Naive B cell (primary cell): ENCODE measurements around the gene LLGL1. TPM values are rescaled to one million over a fixed set of nuclear protein-coding genes. Genes with fewer than 3 reads are reported as not detected.

Source experiments
- ATAC-seq, 2 donors: fragments of 150-1000 bp; cut with Tn5 transposase; 2 replicates each; pipeline ENCODE4 v1.10.0; 2021; ENCODE audit warnings: low read depth in 2 of 2, mild to moderate bottlenecking in 2 of 2, moderate library complexity in 2 of 2
- DNase-seq: peaks from one replicate; pipeline ENCODE4 v3.0.0; 2022
- H3K27ac Mint-ChIP-seq, 6 donors: one replicate each; pipeline ENCODE4 v1.8.0; 2020 to 2022; ENCODE audit warnings: mild to moderate bottlenecking in 6 of 6, mixed read lengths in 6 of 6, moderate library complexity in 5 of 6, inconsistent platforms in 2 of 6
- H3K27me3 Mint-ChIP-seq, 3 donors: one replicate each; pipeline ENCODE4 v1.8.0; 2021 to 2022; ENCODE audit warnings: mixed read lengths in 3 of 3, mild to moderate bottlenecking in 1 of 3
- H3K36me3 Mint-ChIP-seq, 2 donors: one replicate each; pipeline ENCODE4 v1.8.0; 2020 to 2022; ENCODE audit warnings: mixed read lengths in 2 of 2, inconsistent platforms in 1 of 2, mild to moderate bottlenecking in 1 of 2
- H3K4me1 Mint-ChIP-seq, 3 donors: one replicate each; pipeline ENCODE4 v1.8.0; 2020 to 2022; ENCODE audit warnings: mixed read lengths in 3 of 3, inconsistent platforms in 1 of 3, mild to moderate bottlenecking in 1 of 3, moderate library complexity in 1 of 3
- H3K4me3 Mint-ChIP-seq, 8 donors: one replicate each; pipeline ENCODE4 v1.8.0; 2020 to 2022; ENCODE audit warnings: mild to moderate bottlenecking in 8 of 8, mixed read lengths in 8 of 8, moderate library complexity in 8 of 8, inconsistent platforms in 2 of 8
- H3K9me3 Mint-ChIP-seq, 7 donors: one replicate each; pipeline ENCODE4 v1.8.0; 2020 to 2022; ENCODE audit warnings: mixed read lengths in 7 of 7, mild to moderate bottlenecking in 5 of 7, inconsistent platforms in 2 of 7, moderate library complexity in 1 of 7
- polyA plus RNA-seq, 6 donors: library from polyadenylated mRNA; unstranded; fragments of 300-500 nt; fragmentation: Illumina TruSeq; gene quantifications; one replicate each; pipeline ENCODE4 v1.2.3, GENCODE V29; 2021; ENCODE audit warnings: low read depth in 6 of 6

The LLGL1 gene
- 1 to 10 TPM in 2 of 6 donors, under 1 TPM in 3, not detected in 1; 0.38 to 1.4 (median 0.86) TPM for polyA plus RNA-seq

GRCh38 chr17:18225121-18225641, at the start of gene LLGL1:
LLGL1 (plus strand) TSS chr17:18225635; CDS start chr17:18225683, 48 bp downstream.
- H3K27me3 Mint-ChIP-seq = no peaks in the 10 kb centered on the region
- DNase-seq (peak; percentile 95), ATAC-seq (peak; percentile 90 to 92)
- peak within 1 kb of the TSS; percentile 40 to 89 (median 76) for H3K27ac Mint-ChIP-seq
- H3K4me1 Mint-ChIP-seq = peaks cover 12 to 30% (median 22%) of the 10 kb centered on the region in 3 donors
- H3K36me3 Mint-ChIP-seq = no peaks in the 10 kb centered on the region
- H3K4me3 Mint-ChIP-seq = peak within 1 kb of the TSS; percentile 81 to 95 (median 92)
- H3K9me3 Mint-ChIP-seq = peaks cover 0 to 2% (median 0%) of the 10 kb centered on the region in 7 donors

GRCh38 chr17:18176176-18176575, 49.3 kb upstream of the LLGL1 start:
- H3K27me3 Mint-ChIP-seq = no peaks in the 10 kb centered on the region
- ATAC-seq (peak; percentile 89 to 95), DNase-seq (peak; percentile 29)
- peak overlapping the region in 4 of 6 donors; percentile 10 to 92 (median 70) for H3K27ac Mint-ChIP-seq
- peaks cover 0 to 16% (median 11%) of the 10 kb centered on the region in 3 donors for H3K4me1 Mint-ChIP-seq
- no peaks in the 10 kb centered on the region for H3K36me3 Mint-ChIP-seq
- peak overlapping the region in 2 of 8 donors; percentile 57 to 83 for H3K4me3 Mint-ChIP-seq
- H3K9me3 Mint-ChIP-seq = peaks cover 0 to 3% (median 0%) of the 10 kb centered on the region in 7 donors

GRCh38 chr17:18177133-18177532, 48.3 kb upstream of the LLGL1 start:
- Mint-ChIP-seq H3K9me3 (peaks cover 0 to 3% (median 0%) of the 10 kb centered on the region in 7 donors), H3K27ac (peak overlapping the region in 1 of 6 donors; percentile 35), H3K27me3 (no peaks in the 10 kb centered on the region), H3K4me3 (no peak overlapping the region), H3K36me3 (no peaks in the 10 kb centered on the region), H3K4me1 (peaks cover 5 to 21% (median 14%) of the 10 kb centered on the region in 3 donors)
- DNase-seq = no peak
- no peak for ATAC-seq

- Mint-ChIP-seq H3K9me3 (peaks cover 0 to 3% (median 0%) of the 10 kb centered on the region in 7 donors), H3K4me1 (peaks cover 7 to 27% (median 18%) of the 10 kb centered on the region in 3 donors), H3K36me3 (no peaks in the 10 kb centered on the region), H3K27me3 (no peaks in the 10 kb centered on the region), H3K4me3 (no peak overlapping the region), H3K27ac (peak overlapping the region in 1 of 6 donors; percentile 65)
- ATAC-seq = no peak
- DNase-seq = no peak
Observed at GRCh38 chr17:18177722-18178121, 47.7 kb upstream of the LLGL1 start.

DNA sequence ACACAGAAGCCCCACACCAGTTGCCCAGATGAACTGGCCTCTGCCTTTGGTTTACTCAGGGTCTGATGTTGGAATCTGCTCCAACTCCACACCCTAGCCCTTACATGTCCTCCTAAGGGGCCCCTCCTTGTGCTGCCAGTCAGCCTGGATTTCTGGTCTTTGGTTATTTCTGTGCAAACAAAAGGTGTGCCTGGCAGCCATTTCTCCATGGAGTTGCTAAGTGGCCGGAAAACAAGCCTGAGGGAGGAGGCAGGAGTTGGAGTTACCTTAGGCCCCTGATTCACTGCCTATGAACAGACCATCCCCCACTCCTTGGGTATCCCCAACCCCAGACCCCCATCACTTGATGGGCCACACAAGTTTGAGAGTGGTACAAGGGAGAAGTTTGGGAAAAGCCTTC, 46.2 kb upstream of the LLGL1 start:
- DNase-seq (no peak), ATAC-seq (no peak)
- Mint-ChIP-seq H3K4me3 (peak overlapping the region in 1 of 8 donors; percentile 37), H3K9me3 (peaks cover 0 to 3% (median 0%) of the 10 kb centered on the region in 7 donors), H3K36me3 (no peaks in the 10 kb centered on the region), H3K27ac (no peak overlapping the region), H3K27me3 (no peaks in the 10 kb centered on the region), H3K4me1 (peaks cover 7 to 28% (median 21%) of the 10 kb centered on the region in 3 donors)

GRCh38 chr17:18179804-18180203, 45.6 kb upstream of the LLGL1 start:
- Mint-ChIP-seq H3K4me1 (peaks cover 9 to 33% (median 22%) of the 10 kb centered on the region in 3 donors), H3K4me3 (peak overlapping the region in 3 of 8 donors; percentile 4 to 37 (median 37)), H3K9me3 (peaks cover 0 to 3% (median 0%) of the 10 kb centered on the region in 7 donors), H3K36me3 (no peaks in the 10 kb centered on the region), H3K27me3 (no peaks in the 10 kb centered on the region), H3K27ac (peak overlapping the region in 1 of 6 donors; percentile 25)
- ATAC-seq (no peak), DNase-seq (no peak)

DNA sequence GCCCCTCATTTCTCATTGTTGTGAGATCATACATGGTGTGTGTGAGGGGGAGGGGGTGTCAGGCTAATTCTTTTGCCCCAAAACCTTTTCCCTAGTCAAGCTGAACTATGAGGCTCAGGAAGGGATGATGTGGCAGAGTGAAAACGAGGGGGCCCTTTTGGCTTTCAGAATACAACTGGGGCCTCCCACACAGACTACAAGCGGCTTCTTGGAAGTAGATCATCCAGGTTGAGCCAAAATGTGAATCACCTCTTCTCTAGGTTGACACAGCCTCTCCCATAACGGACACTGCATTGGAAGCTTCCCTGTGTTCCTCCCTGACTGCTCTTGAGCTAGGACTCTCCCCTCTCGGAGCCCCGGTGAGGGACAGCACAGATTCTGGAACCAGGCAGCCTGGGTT, 44.1 kb upstream of the LLGL1 start:
- H3K27me3 Mint-ChIP-seq = no peaks in the 10 kb centered on the region
- no peaks in the 10 kb centered on the region for H3K36me3 Mint-ChIP-seq
- no peak for DNase-seq
- no peak for ATAC-seq
- H3K4me1 Mint-ChIP-seq = peaks cover 22 to 39% (median 23%) of the 10 kb centered on the region in 3 donors
- peak overlapping the region in 2 of 6 donors; percentile 51 to 100 for H3K27ac Mint-ChIP-seq
- H3K4me3 Mint-ChIP-seq = peak overlapping the region in 6 of 8 donors; percentile 50 to 98 (median 92)
- no peaks in the 10 kb centered on the region for H3K9me3 Mint-ChIP-seq

DNA sequence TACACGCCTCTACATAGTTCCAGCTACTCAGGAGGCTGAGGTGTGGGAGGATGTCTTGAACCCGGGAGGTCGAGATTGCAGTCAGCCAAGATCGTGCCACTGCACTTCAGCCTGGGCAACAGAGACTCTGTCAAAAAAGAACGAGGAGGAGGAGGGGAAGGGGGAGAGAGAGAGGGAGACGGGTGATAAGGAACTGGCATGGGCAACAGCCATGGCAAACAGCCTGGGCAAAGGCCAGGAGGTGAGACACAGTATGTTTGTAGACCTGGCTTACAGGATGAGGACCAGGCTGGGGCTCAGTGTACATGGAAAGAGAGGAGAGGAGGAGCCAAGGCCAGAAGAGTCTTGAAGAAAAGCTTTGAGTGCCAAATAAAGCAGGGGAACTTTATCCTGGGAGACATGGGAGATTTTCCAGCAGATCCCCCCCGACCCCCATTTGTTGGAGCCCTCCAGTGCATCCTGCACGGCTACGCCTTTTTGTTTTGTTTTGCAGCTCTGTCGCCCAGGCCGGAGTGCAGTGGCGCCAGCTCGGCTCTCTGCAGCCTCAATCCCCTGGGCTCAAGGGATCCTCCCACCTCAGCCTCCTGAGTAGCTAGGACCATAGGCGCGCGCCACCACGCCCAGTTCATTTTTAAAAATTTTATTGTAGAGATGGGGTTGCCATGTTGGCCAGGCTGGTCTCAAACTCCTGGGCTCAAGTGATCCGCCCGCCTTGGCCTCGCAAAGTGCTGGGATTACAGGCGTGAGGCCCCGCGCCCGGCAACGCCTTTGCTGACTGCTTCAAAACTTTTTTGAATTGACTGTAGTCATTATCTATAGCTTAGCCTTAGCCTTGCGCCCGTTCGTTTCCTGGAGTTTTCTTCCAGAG, 43.1 kb upstream of the LLGL1 start:
- peak overlapping the region; percentile 83 to 99 (median 96) for H3K4me3 Mint-ChIP-seq
- H3K27ac Mint-ChIP-seq = peak overlapping the region; percentile 95 to 100 (median 98)
- no peaks in the 10 kb centered on the region for H3K27me3 Mint-ChIP-seq
- no peaks in the 10 kb centered on the region for H3K9me3 Mint-ChIP-seq
- H3K4me1 Mint-ChIP-seq = peaks cover 29 to 42% (median 32%) of the 10 kb centered on the region in 3 donors
- ATAC-seq (no peak), DNase-seq (no peak)
- H3K36me3 Mint-ChIP-seq = peaks cover 0 to 4% of the 10 kb centered on the region in 2 donors

GRCh38 chr17:18182978-18183333, 42.5 kb upstream of the LLGL1 start:
- Mint-ChIP-seq H3K4me1 (peaks cover 35 to 48% (median 38%) of the 10 kb centered on the region in 3 donors), H3K9me3 (no peaks in the 10 kb centered on the region), H3K36me3 (peaks cover 0 to 4% of the 10 kb centered on the region in 2 donors), H3K27me3 (no peaks in the 10 kb centered on the region), H3K4me3 (peak overlapping the region; percentile 83 to 99 (median 96)), H3K27ac (peak overlapping the region; percentile 95 to 100 (median 100))
- DNase-seq (no peak), ATAC-seq (peak; percentile 41 to 43)

DNA sequence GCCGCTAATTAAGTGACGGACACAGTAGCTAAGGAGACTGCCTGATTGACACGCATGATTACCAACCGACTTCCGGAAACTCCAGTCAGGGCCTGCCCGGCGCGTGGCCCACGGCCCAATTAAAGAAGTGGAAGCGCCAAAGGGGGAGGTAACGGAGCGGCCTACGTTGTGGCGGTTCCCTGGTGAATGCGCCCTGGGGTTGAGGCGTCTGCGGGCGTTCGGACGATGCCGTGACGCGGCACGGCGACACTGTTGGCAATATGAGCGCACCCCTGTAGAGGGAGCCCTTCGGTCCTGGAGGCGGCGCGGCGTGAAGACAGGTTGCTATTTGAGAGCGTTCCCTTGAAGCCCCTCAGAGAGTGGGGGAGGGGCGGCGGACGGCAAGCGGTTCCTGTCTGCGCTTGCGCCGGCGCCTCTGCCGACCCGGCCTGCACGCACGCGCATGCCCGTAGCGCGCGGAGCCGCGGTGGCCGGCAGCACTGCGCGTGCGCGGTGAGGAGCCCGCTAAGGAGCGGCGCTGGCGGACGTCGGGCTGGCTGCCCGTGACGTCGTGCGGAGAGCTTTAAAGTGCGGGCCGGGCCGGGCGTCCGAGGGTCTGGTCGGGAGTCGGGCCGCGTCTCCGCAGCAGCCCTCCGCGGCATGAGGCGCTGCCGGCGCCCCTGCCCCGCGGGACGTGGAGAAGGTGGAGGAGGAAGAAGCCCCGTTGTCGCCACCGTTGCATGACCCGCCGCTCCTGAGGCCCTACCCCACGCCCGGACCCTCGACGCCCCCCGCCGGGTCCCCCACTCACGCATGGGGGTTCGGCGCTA, 41.9 kb upstream of the LLGL1 start, which contains the start of gene ALKBH5:
Gene ALKBH5, plus strand, starts transcription at position 495 of the 809 bp plus-strand sequence. CDS start 416 bp downstream, outside the sequence.
- ATAC-seq (peak; percentile 80 to 83), DNase-seq (peak; percentile 98)
- H3K27ac Mint-ChIP-seq = peak within 1 kb of the TSS; percentile 95 to 100 (median 100)
- peaks cover 0 to 4% of the 10 kb centered on the region in 2 donors for H3K36me3 Mint-ChIP-seq
- no peaks in the 10 kb centered on the region for H3K9me3 Mint-ChIP-seq
- H3K27me3 Mint-ChIP-seq = no peaks in the 10 kb centered on the region
- H3K4me3 Mint-ChIP-seq = peak within 1 kb of the TSS; percentile 83 to 99 (median 96)
- H3K4me1 Mint-ChIP-seq = peaks cover 41 to 54% (median 44%) of the 10 kb centered on the region in 3 donors

- H3K4me3 Mint-ChIP-seq = peak overlapping the region; percentile 83 to 99 (median 96)
- H3K9me3 Mint-ChIP-seq = no peaks in the 10 kb centered on the region
- peaks cover 0 to 4% of the 10 kb centered on the region in 2 donors for H3K36me3 Mint-ChIP-seq
- H3K27ac Mint-ChIP-seq = peak overlapping the region; percentile 90 to 100 (median 98)
- peaks cover 41 to 57% (median 51%) of the 10 kb centered on the region in 3 donors for H3K4me1 Mint-ChIP-seq
- DNase-seq (peak; percentile 69), ATAC-seq (peak; percentile 17 to 18)
- H3K27me3 Mint-ChIP-seq = no peaks in the 10 kb centered on the region
Observed at GRCh38 chr17:18184143-18185031, 41.0 kb upstream of the LLGL1 start.

DNA sequence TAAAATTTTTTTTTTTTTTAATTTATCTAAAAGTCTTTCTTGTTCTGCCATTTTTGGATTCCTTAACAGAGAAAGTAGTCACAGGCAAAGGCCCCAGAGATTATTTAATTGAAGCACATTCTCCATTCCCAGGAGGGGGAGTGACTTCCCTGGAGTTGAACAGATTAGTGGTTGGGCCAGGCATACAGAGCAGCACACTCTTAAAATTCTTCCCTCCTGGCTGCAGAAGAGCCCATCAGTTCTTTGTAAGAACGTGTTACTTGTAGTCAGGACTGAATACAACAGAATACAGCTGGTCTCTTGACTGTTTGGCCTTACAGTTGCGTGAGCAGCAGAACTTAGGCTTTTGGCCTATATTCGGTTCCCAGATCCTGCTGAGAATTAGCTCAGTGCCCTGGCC, 40.0 kb upstream of the LLGL1 start:
- H3K27me3 Mint-ChIP-seq = no peaks in the 10 kb centered on the region
- peak overlapping the region in 5 of 6 donors; percentile 14 to 96 (median 95) for H3K27ac Mint-ChIP-seq
- H3K36me3 Mint-ChIP-seq = peaks cover 0 to 4% of the 10 kb centered on the region in 2 donors
- DNase-seq (no peak), ATAC-seq (no peak)
- H3K4me3 Mint-ChIP-seq = peak overlapping the region; percentile 83 to 99 (median 95)
- H3K4me1 Mint-ChIP-seq = peaks cover 45 to 67% (median 61%) of the 10 kb centered on the region in 3 donors
- H3K9me3 Mint-ChIP-seq = no peaks in the 10 kb centered on the region
